ENCODE results near the gene RPH3AL.

RPH3AL gene

GRCh38 chr17:334974-335481 lies 17.6 kb downstream of the RPH3AL start:
- in situ Hi-C loops (cut with HindIII; ENCODE audit: low pct_unique_long_range_greater_than_20kb, low sequenced_read_pairs) = no loop called here
- no peak for TF ChIP-seq JUND (IDR thresholded peaks at IDR 0.05; ENCODE audit: low read depth)
- no peak for DNase-seq (ENCODE audit: low read depth in 1 of 2, low spot score in 1 of 2)

- in situ Hi-C loops (cut with HindIII; ENCODE audit: low pct_unique_long_range_greater_than_20kb, low sequenced_read_pairs) = no loop called here
- no peak for TF ChIP-seq JUND (IDR thresholded peaks at IDR 0.05; ENCODE audit: low read depth)
- DNase-seq (ENCODE audit: low read depth in 1 of 2, low spot score in 1 of 2) = no peak
These were observed 18.8 kb downstream of the RPH3AL start for GRCh38 chr17:333626-334396.

GRCh38 chr17:332558-333322 lies 19.9 kb downstream of the RPH3AL start:
- no peak for DNase-seq (ENCODE audit: low read depth in 1 of 2, low spot score in 1 of 2)
- in situ Hi-C loops (cut with HindIII; ENCODE audit: low pct_unique_long_range_greater_than_20kb, low sequenced_read_pairs) = no loop called here
- no peak for TF ChIP-seq JUND (IDR thresholded peaks at IDR 0.05; ENCODE audit: low read depth)

- TF ChIP-seq JUND (IDR thresholded peaks at IDR 0.05; ENCODE audit: low read depth) = no peak
- in situ Hi-C loops (cut with HindIII; ENCODE audit: low pct_unique_long_range_greater_than_20kb, low sequenced_read_pairs) = no loop called here
These were observed 20.6 kb downstream of the RPH3AL start for GRCh38 chr17:332023-332422.

GRCh38 chr17:330993-331701 lies 21.5 kb downstream of the RPH3AL start:
- in situ Hi-C loops (cut with HindIII; ENCODE audit: low pct_unique_long_range_greater_than_20kb, low sequenced_read_pairs) = no loop called here
- DNase-seq (ENCODE audit: low read depth in 1 of 2, low spot score in 1 of 2) = no peak
- TF ChIP-seq JUND (IDR thresholded peaks at IDR 0.05; ENCODE audit: low read depth) = no peak

More at GRCh38 chr17:332023-332422, 20.6 kb downstream of the RPH3AL start:
- DNase-seq (ENCODE audit: low read depth in 1 of 2, low spot score in 1 of 2) = no peak

- TF ChIP-seq JUND (IDR thresholded peaks at IDR 0.05; ENCODE audit: low read depth) = no peak
- DNase-seq (ENCODE audit: low read depth in 1 of 2, low spot score in 1 of 2) = no peak
- in situ Hi-C loops (cut with HindIII; ENCODE audit: low pct_unique_long_range_greater_than_20kb, low sequenced_read_pairs) = no loop called here
These were observed 22.7 kb downstream of the RPH3AL start for GRCh38 chr17:329784-330420.

- no peak for TF ChIP-seq JUND (IDR thresholded peaks at IDR 0.05; ENCODE audit: low read depth)
- in situ Hi-C loops (cut with HindIII; ENCODE audit: low pct_unique_long_range_greater_than_20kb, low sequenced_read_pairs) = no loop called here
- no peak for DNase-seq (ENCODE audit: low read depth in 1 of 2, low spot score in 1 of 2)
These were observed 24.6 kb downstream of the RPH3AL start for GRCh38 chr17:327971-328370.

GRCh38 chr17:327296-327695 lies 25.3 kb downstream of the RPH3AL start:
- in situ Hi-C loops (cut with HindIII; ENCODE audit: low pct_unique_long_range_greater_than_20kb, low sequenced_read_pairs) = no loop called here
- no peak for TF ChIP-seq JUND (IDR thresholded peaks at IDR 0.05; ENCODE audit: low read depth)
- DNase-seq (ENCODE audit: low read depth in 1 of 2, low spot score in 1 of 2) = no peak

- no peak for DNase-seq (ENCODE audit: low read depth in 1 of 2, low spot score in 1 of 2)
- TF ChIP-seq JUND (IDR thresholded peaks at IDR 0.05; ENCODE audit: low read depth) = no peak
- in situ Hi-C loops (cut with HindIII; ENCODE audit: low pct_unique_long_range_greater_than_20kb, low sequenced_read_pairs) = no loop called here
These were observed 26.5 kb downstream of the RPH3AL start for GRCh38 chr17:326010-326621.

GRCh38 chr17:325270-326009 lies 27.2 kb downstream of the RPH3AL start:
- in situ Hi-C loops (cut with HindIII; ENCODE audit: low pct_unique_long_range_greater_than_20kb, low sequenced_read_pairs) = no loop called here
- no peak for DNase-seq (ENCODE audit: low read depth in 1 of 2, low spot score in 1 of 2)
- TF ChIP-seq JUND (IDR thresholded peaks at IDR 0.05; ENCODE audit: low read depth) = no peak

All from T47D (cell line).